Renal cortex interstitium (tissue), 15 donors: ENCODE results near the gene COL2A1. TPM values are rescaled to one million over a fixed set of nuclear protein-coding genes. Genes with fewer than 3 reads are reported as not detected.

Experiments used
- DNase-seq, 11 donors: peaks; one replicate each; pipeline ENCODE4 v3.0.0-alpha.2; 2013; ENCODE audit warnings: low read depth in 9 of 11, low spot score in 4 of 11; ENCODE audit errors: extremely low read depth in 1 of 11
- long read RNA-seq, 16 experiments: transcript quantifications; one replicate each; lab custom pipeline, GENCODE V29; 2026
- polyA plus RNA-seq, 3 donors: library from polyadenylated mRNA; unstranded; fragments of 120-200 nt; gene quantifications; one replicate each; pipeline ENCODE4 v1.2.1, GENCODE V29; 2013; ENCODE audit not compliant: insufficient read length in 3 of 3

Gene COL2A1
- 10 to 100 TPM; 44.9 to 62.7 (median 46.4) TPM for polyA plus RNA-seq
- long read RNA-seq, donor 1, full-length matches to known transcripts: 4 of 4 reads
- long read RNA-seq, donor 1, partial matches to known transcripts: 0 of 4 reads
- long read RNA-seq, donor 1, other reads (novel, unspliced or antisense): 0 of 4 reads
- long read RNA-seq, donor 2, partial matches to known transcripts: 7 of 7 reads
- long read RNA-seq, donor 2, other reads (novel, unspliced or antisense): 0 of 7 reads
- long read RNA-seq, donor 3, full-length matches to known transcripts: 1 of 1 reads
- long read RNA-seq, donor 3, partial matches to known transcripts: 0 of 1 reads
- long read RNA-seq, donor 3, other reads (novel, unspliced or antisense): 0 of 1 reads
- long read RNA-seq, donor 4, partial matches to known transcripts: 5 of 6 reads
- long read RNA-seq, donor 4, other reads (novel, unspliced or antisense): 0 of 6 reads
- long read RNA-seq, donor 5: 0 reads
- long read RNA-seq, donor 6, full-length matches to known transcripts: 2 of 2 reads
- long read RNA-seq, donor 6, partial matches to known transcripts: 0 of 2 reads
- long read RNA-seq, donor 6, other reads (novel, unspliced or antisense): 0 of 2 reads
- long read RNA-seq, donor 7, full-length matches to known transcripts: 4 of 4 reads
- long read RNA-seq, donor 7, partial matches to known transcripts: 0 of 4 reads
- long read RNA-seq, donor 7, other reads (novel, unspliced or antisense): 0 of 4 reads
- long read RNA-seq, donor 8, full-length matches to known transcripts: 6 of 6 reads
- long read RNA-seq, donor 8, partial matches to known transcripts: 0 of 6 reads
- long read RNA-seq, donor 8, other reads (novel, unspliced or antisense): 0 of 6 reads
- long read RNA-seq, donor 9, partial matches to known transcripts: 0 of 1 reads
- long read RNA-seq, donor 9, other reads (novel, unspliced or antisense): 0 of 1 reads
- long read RNA-seq, donor 10, partial matches to known transcripts: 0 of 1 reads
- long read RNA-seq, donor 10, other reads (novel, unspliced or antisense): 0 of 1 reads
- long read RNA-seq, donor 11: 0 reads
- long read RNA-seq, donor 12: 0 reads
- long read RNA-seq, donor 13: 0 reads
- long read RNA-seq, donor 14: 0 reads
- long read RNA-seq, donor 15, full-length matches to known transcripts: 2 of 2 reads
- long read RNA-seq, donor 15, partial matches to known transcripts: 0 of 2 reads
- long read RNA-seq, donor 15, other reads (novel, unspliced or antisense): 0 of 2 reads
- long read RNA-seq, donor 16, full-length matches to known transcripts: 4 of 28 reads
- long read RNA-seq, donor 16, partial matches to known transcripts: 24 of 28 reads
- long read RNA-seq, donor 16, other reads (novel, unspliced or antisense): 0 of 28 reads

GRCh38 chr12:48004053-48004941 is at the start of gene COL2A1:
TSS of gene COL2A1 (minus strand) at chr12:48004476. CDS start at chr12:48004321, 155 bp downstream.
- no peak for DNase-seq

- DNase-seq: no peak
These were observed 49.6 kb upstream of the COL2A1 start for GRCh38 chr12:48053883-48054282.

GRCh38 chr12:48053122-48053521 is 48.8 kb upstream of the COL2A1 start:
- no peak for DNase-seq

- DNase-seq: no peak
These were observed 47.4 kb upstream of the COL2A1 start for GRCh38 chr12:48051681-48052080.

GRCh38 chr12:48050174-48050573 is 45.9 kb upstream of the COL2A1 start:
- DNase-seq: no peak

- no peak for DNase-seq
These were observed 41.8 kb upstream of the COL2A1 start for GRCh38 chr12:48045965-48046518.

- DNase-seq: no peak
These were observed 41.0 kb upstream of the COL2A1 start for GRCh38 chr12:48045061-48045846.

- DNase-seq: no peak
These were observed 40.1 kb upstream of the COL2A1 start for GRCh38 chr12:48044396-48044795.

GRCh38 chr12:48043771-48044170 is 39.5 kb upstream of the COL2A1 start:
- DNase-seq: no peak

- no peak for DNase-seq
These were observed 37.5 kb upstream of the COL2A1 start for GRCh38 chr12:48041591-48042423.

GRCh38 chr12:48040354-48040753 is 36.1 kb upstream of the COL2A1 start:
- DNase-seq: no peak

GRCh38 chr12:48039151-48039550 is 34.9 kb upstream of the COL2A1 start:
- DNase-seq: no peak

- no peak for DNase-seq
These were observed 33.8 kb upstream of the COL2A1 start for GRCh38 chr12:48038085-48038484.

- peak; percentile 45 to 85 (median 70) for DNase-seq
These were observed 33.1 kb upstream of the COL2A1 start for GRCh38 chr12:48037267-48037915.

- DNase-seq: no peak
These were observed 32.5 kb upstream of the COL2A1 start for GRCh38 chr12:48036818-48037217.
